ENCODE data around the gene URB1.

GRCh38 chr21:32353002-32353711, 39.7 kb downstream of the URB1 start:
- no peak for TF ChIP-seq SMC3 (conservative IDR thresholded peaks at IDR 0.05; ENCODE audit: insufficient read depth, low read depth, low read length)
- no peak for TF ChIP-seq MAFK (IDR thresholded peaks at IDR 0.05; ENCODE audit: low read length)
- no peak for TF ChIP-seq POLR2A (conservative IDR thresholded peaks at IDR 0.05)
- TF ChIP-seq ILF3 (IDR thresholded peaks at IDR 0.05; ENCODE audit: borderline replicate concordance): no peak
- no peak for TF ChIP-seq ELF1 (tag; IDR thresholded peaks at IDR 0.05)
- no peak for TF ChIP-seq LARP7 (IDR thresholded peaks at IDR 0.05)
- no peak for TF ChIP-seq CTCF (IDR thresholded peaks at IDR 0.05 in 2 of 3, conservative IDR thresholded peaks at IDR 0.05 in 1 of 3; ENCODE audit: insufficient read depth in 2 of 3, low read depth in 1 of 3, low read length in 3 of 3)
- TF ChIP-seq ZHX1 (conservative IDR thresholded peaks at IDR 0.05; ENCODE audit: low read length): no peak
- TF ChIP-seq POLR2AphosphoS5 (IDR thresholded peaks at IDR 0.05; ENCODE audit: control insufficient read depth, insufficient read depth, low read depth, low read length): no peak
